ENCODE data around the gene ZNF554. TPM values are rescaled to one million over a fixed set of nuclear protein-coding genes. Genes with fewer than 3 reads are reported as not detected.
A peak's percentile ranks its signal among the peaks of the same experiment; 100 is the strongest.

Gene ZNF554
- total RNA-seq, result 10 to 100 TPM in 1 of 2 experiments, 1 to 10 TPM in 1; 9.1 to 10.5 TPM
- polyA plus RNA-seq, result 1 to 10 TPM in 1 of 2 donors, under 1 TPM in 1; 0.72 to 5.1 TPM

- Histone ChIP-seq H3K27ac (ENCODE audit: low read depth, low read length) (peak within 1 kb of the TSS; percentile 33), H3K4me3 (ENCODE audit: low read length in 2 of 2) (peak within 1 kb of the TSS; percentile 51 to 69), H3K4me1 (ENCODE audit: insufficient read depth, low read length) (peaks cover 8% of the 10 kb centered on the region), H3K36me3 (ENCODE audit: insufficient read depth, low read length) (no peaks in the 10 kb centered on the region), H3K9me3 (ENCODE audit: control insufficient read depth in 1 of 2, low read length in 2 of 2) (no peaks in the 10 kb centered on the region), H3K27me3 (ENCODE audit: insufficient read depth, low read length) (no peaks in the 10 kb centered on the region)
- no peaks in the 10 kb centered on the region for H3K27me3 Mint-ChIP-seq
- POLR2A ChIA-PET (ENCODE audit: partially characterized antibody), result interaction anchor here (1.0 to 2.3 kb wide), 2 partner anchors 22 to 34 kb away, joined by 3 to 9 read pairs; partner anchors contain the start of genes THOP1 and ZNF555
- H3K36me3 Mint-ChIP-seq, result peaks cover 2 to 4% of the 10 kb centered on the region in 2 donors
- H3K4me1 Mint-ChIP-seq, result peaks cover 2 to 18% (median 4%) of the 10 kb centered on the region in 4 donors
- H3K27ac Mint-ChIP-seq, result peak within 1 kb of the TSS in 5 of 7 donors; percentile 42 to 70 (median 62)
- H3K4me3 Mint-ChIP-seq, result peak within 1 kb of the TSS; percentile 76 to 88 (median 85)
- intact Hi-C loops (cut with micrococcal nuclease), result loop anchor here (1.0 to 10.0 kb wide), 4 partner anchors 22 to 215 kb away; partner anchors contain the start of genes THOP1 and ZNF555
- peak; percentile 95 to 97 (median 97) for DNase-seq
- CTCF ChIA-PET (ENCODE audit: partially characterized antibody), result interaction anchor here (0.7 to 1.3 kb wide), 7 partner anchors 16 to 56 kb away, joined by 3 to 4 read pairs (median 4); partner anchors contain the start of gene ZNF556
- no peaks in the 10 kb centered on the region for H3K9me3 Mint-ChIP-seq
Measured at GRCh38 chr19:2819540-2820111, at the start of gene ZNF554. TSS of gene ZNF554 (plus strand) at chr19:2819868. CDS start at chr19:2820072, 204 bp downstream.

GRCh38 chr19:2770055-2771013 lies 49.3 kb upstream of the ZNF554 start:
- H3K4me3 ChIP-seq (ENCODE audit: low read length in 2 of 2), result no peak overlapping the region
- no peaks in the 10 kb centered on the region for H3K27me3 ChIP-seq (ENCODE audit: insufficient read depth, low read length)
- H3K4me3 Mint-ChIP-seq, result no peak overlapping the region
- ChIA-PET CTCF (ENCODE audit: partially characterized antibody) (interaction anchor here (2.6 kb wide), 1 partner anchor 22 kb away, joined by 11 read pairs; no protein-coding TSS in a partner anchor), POLR2A (ENCODE audit: partially characterized antibody) (no interaction called here)
- H3K27me3 Mint-ChIP-seq, result no peaks in the 10 kb centered on the region
- H3K9me3 ChIP-seq (ENCODE audit: control insufficient read depth in 1 of 2, low read length in 2 of 2), result no peaks in the 10 kb centered on the region
- no peak overlapping the region for H3K27ac ChIP-seq (ENCODE audit: low read depth, low read length)
- peaks cover 11% of the 10 kb centered on the region for H3K4me1 ChIP-seq (ENCODE audit: insufficient read depth, low read length)
- intact Hi-C loops (cut with micrococcal nuclease), result no loop called here
- no peaks in the 10 kb centered on the region for H3K9me3 Mint-ChIP-seq
- peaks cover 21% of the 10 kb centered on the region for H3K36me3 ChIP-seq (ENCODE audit: insufficient read depth, low read length)
- peak overlapping the region in 2 of 7 donors; percentile 52 to 53 for H3K27ac Mint-ChIP-seq
- DNase-seq, result no peak
- peaks cover 7 to 27% (median 16%) of the 10 kb centered on the region in 4 donors for H3K4me1 Mint-ChIP-seq
- peaks cover 3 to 7% of the 10 kb centered on the region in 2 donors for H3K36me3 Mint-ChIP-seq

DNA sequence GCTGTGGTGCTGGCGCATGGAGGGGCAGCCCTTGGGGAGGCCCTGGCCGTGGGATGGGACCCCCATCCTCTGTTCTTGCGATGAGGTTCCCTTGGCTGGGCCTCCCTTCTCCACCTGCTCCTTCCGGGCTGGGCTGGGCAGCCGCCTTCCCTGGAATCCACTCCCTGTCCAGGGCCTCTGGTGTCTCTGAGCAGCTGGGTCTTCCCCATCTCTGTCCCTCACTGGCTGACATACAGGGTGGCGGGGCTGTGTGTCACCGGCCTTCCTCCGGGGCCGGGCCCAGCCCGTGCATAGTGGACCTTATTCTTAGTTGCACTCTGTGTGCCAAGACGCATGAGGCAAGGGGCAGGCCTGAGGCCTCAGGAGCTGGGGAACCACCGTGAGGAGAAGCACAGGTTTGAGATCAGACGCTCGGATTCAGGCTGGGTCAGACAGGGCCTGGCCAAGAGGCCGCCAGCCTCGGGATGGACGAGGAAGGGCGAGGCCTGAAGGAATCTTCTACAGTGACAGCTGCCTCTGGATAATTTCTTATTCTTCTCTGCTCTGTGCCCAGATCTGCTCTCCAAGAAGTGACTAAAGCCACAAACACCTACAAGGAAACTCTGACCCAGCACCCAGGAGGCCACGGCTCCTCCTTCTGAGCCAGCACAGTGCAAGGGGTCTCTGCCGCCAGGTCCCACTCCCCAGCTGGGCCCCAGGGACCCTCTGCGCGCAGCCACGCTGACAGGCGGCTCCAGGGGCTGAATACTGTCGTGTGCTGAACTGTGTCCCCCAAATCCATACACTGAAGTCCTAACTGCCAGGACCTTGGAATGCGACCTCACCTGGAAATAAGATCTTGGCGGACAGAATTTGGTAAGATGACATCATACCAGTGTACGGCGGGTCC lies 47.6 kb upstream of the ZNF554 start:
- CTCF ChIA-PET (ENCODE audit: partially characterized antibody), result no interaction called here
- H3K36me3 ChIP-seq (ENCODE audit: insufficient read depth, low read length), result peaks cover 10% of the 10 kb centered on the region
- H3K9me3 Mint-ChIP-seq, result no peaks in the 10 kb centered on the region
- peak overlapping the region in 3 of 7 donors; percentile 19 to 83 (median 35) for H3K27ac Mint-ChIP-seq
- POLR2A ChIA-PET (ENCODE audit: partially characterized antibody), result no interaction called here
- H3K4me3 Mint-ChIP-seq, result peak overlapping the region in 2 of 8 donors; percentile 46 to 76
- no peaks in the 10 kb centered on the region for H3K27me3 ChIP-seq (ENCODE audit: insufficient read depth, low read length)
- H3K9me3 ChIP-seq (ENCODE audit: control insufficient read depth in 1 of 2, low read length in 2 of 2), result no peaks in the 10 kb centered on the region
- H3K4me1 Mint-ChIP-seq, result peaks cover 13 to 43% (median 28%) of the 10 kb centered on the region in 4 donors
- no peak overlapping the region for H3K27ac ChIP-seq (ENCODE audit: low read depth, low read length)
- H3K4me3 ChIP-seq (ENCODE audit: low read length in 2 of 2), result no peak overlapping the region
- no peaks in the 10 kb centered on the region for H3K27me3 Mint-ChIP-seq
- peaks cover 3 to 10% of the 10 kb centered on the region in 2 donors for H3K36me3 Mint-ChIP-seq
- DNase-seq, result no peak
- peaks cover 20% of the 10 kb centered on the region for H3K4me1 ChIP-seq (ENCODE audit: insufficient read depth, low read length)
- intact Hi-C loops (cut with micrococcal nuclease), result no loop called here

- H3K4me1 ChIP-seq (ENCODE audit: insufficient read depth, low read length), result peaks cover 20% of the 10 kb centered on the region
- peaks cover 3% of the 10 kb centered on the region for H3K36me3 ChIP-seq (ENCODE audit: insufficient read depth, low read length)
- H3K27ac ChIP-seq (ENCODE audit: low read depth, low read length), result no peak overlapping the region
- no peaks in the 10 kb centered on the region for H3K9me3 Mint-ChIP-seq
- POLR2A ChIA-PET (ENCODE audit: partially characterized antibody), result no interaction called here
- peaks cover 15 to 46% (median 29%) of the 10 kb centered on the region in 4 donors for H3K4me1 Mint-ChIP-seq
- CTCF ChIA-PET (ENCODE audit: partially characterized antibody), result no interaction called here
- no peak overlapping the region for H3K4me3 ChIP-seq (ENCODE audit: low read length in 2 of 2)
- no peaks in the 10 kb centered on the region for H3K9me3 ChIP-seq (ENCODE audit: control insufficient read depth in 1 of 2, low read length in 2 of 2)
- H3K27me3 ChIP-seq (ENCODE audit: insufficient read depth, low read length), result no peaks in the 10 kb centered on the region
- DNase-seq, result no peak
- H3K36me3 Mint-ChIP-seq, result peaks cover 3 to 14% of the 10 kb centered on the region in 2 donors
- H3K27ac Mint-ChIP-seq, result peak overlapping the region in 5 of 7 donors; percentile 2 to 79 (median 50)
- intact Hi-C loops (cut with micrococcal nuclease), result no loop called here
- peak overlapping the region in 1 of 8 donors; percentile 15 for H3K4me3 Mint-ChIP-seq
- no peaks in the 10 kb centered on the region for H3K27me3 Mint-ChIP-seq
Measured at GRCh38 chr19:2774083-2774679, 45.5 kb upstream of the ZNF554 start.

DNA sequence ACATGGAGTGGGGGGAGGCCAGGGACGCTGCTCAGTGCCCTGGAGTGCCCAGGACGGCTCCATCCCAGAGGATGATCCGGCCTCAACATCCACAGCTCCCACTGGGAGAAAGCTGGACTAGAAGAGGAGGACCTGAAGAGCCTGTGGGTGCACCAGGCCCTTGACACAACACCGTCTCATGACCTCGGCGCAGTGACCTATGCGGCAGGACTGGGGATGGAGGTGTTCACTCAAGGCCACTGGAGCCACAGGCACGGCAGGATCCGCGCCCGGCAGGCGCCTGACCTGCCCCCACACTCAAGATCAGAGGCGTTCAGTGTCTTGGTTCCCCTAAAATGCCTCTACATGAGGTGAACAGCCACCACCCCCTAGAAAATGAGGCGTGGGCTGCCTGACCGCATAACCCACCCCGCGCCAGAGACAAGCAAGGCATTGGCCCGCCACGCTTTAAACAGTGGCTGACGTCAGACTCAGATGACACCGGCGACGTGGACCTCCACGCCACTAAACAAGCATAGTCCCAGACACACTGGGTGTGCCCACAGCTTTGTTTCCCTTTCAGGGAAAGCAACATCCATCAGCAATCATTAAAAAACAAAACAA lies 44.6 kb upstream of the ZNF554 start:
- peak overlapping the region; percentile 88 to 99 (median 97) for H3K27ac Mint-ChIP-seq
- peaks cover 23% of the 10 kb centered on the region for H3K4me1 ChIP-seq (ENCODE audit: insufficient read depth, low read length)
- DNase-seq, result no peak
- H3K9me3 Mint-ChIP-seq, result no peaks in the 10 kb centered on the region
- H3K36me3 ChIP-seq (ENCODE audit: insufficient read depth, low read length), result peaks cover 3% of the 10 kb centered on the region
- H3K4me1 Mint-ChIP-seq, result peaks cover 17 to 48% (median 30%) of the 10 kb centered on the region in 4 donors
- peak overlapping the region in 1 of 2 donors; percentile 44 for H3K4me3 ChIP-seq (ENCODE audit: low read length in 2 of 2)
- no peaks in the 10 kb centered on the region for H3K9me3 ChIP-seq (ENCODE audit: control insufficient read depth in 1 of 2, low read length in 2 of 2)
- intact Hi-C loops (cut with micrococcal nuclease), result no loop called here
- no peaks in the 10 kb centered on the region for H3K27me3 Mint-ChIP-seq
- POLR2A ChIA-PET (ENCODE audit: partially characterized antibody), result interaction anchor here (1.2 kb wide), 1 partner anchor 10 kb away, joined by 5 read pairs; the partner anchor contains the start of gene THOP1
- CTCF ChIA-PET (ENCODE audit: partially characterized antibody), result interaction anchor here (1.2 to 1.3 kb wide), 2 partner anchors 11 to 127 kb away, joined by 3 to 4 read pairs; no protein-coding TSS in a partner anchor
- H3K27ac ChIP-seq (ENCODE audit: low read depth, low read length), result peak overlapping the region; percentile 60
- no peaks in the 10 kb centered on the region for H3K27me3 ChIP-seq (ENCODE audit: insufficient read depth, low read length)
- H3K4me3 Mint-ChIP-seq, result peak overlapping the region; percentile 80 to 95 (median 83)
- peaks cover 3 to 14% of the 10 kb centered on the region in 2 donors for H3K36me3 Mint-ChIP-seq

Measured in CD4-positive, alpha-beta memory T cell (primary cell).